CD14-positive monocyte (primary cell): ENCODE measurements around the gene FGF21. TPM values are rescaled to one million over a fixed set of nuclear protein-coding genes. Genes with fewer than 3 reads are reported as not detected.

Experiments used
- DNase-seq, 3 donors: peaks; one replicate each; pipeline ENCODE4 v3.0.0-alpha.2; 2011 to 2022
- H2AFZ ChIP-seq: 2 replicates; pipeline ENCODE4 v1.6.0; 2012; ENCODE audit warnings: mild to moderate bottlenecking, low read depth, low read length, inconsistent platforms; ENCODE audit not compliant: insufficient read depth, poor library complexity, severe bottlenecking
- H3K27ac ChIP-seq, 2 donors: 1 replicate in 1 of 2; 2 replicates in 1 of 2; pipeline ENCODE4 v1.5.1; 2012 to 2013; ENCODE audit warnings: low read length in 2 of 2, control low read depth in 1 of 2, inconsistent platforms in 1 of 2, low read depth in 1 of 2, mild to moderate bottlenecking in 1 of 2
- H3K27me3 ChIP-seq, 2 donors: one replicate each; pipeline versions ENCODE4 v1.6.0 to v1.6.1; 2011 to 2013; ENCODE audit warnings: low read length in 2 of 2; ENCODE audit not compliant: control insufficient read depth in 2 of 2, insufficient read depth in 2 of 2
- H3K36me3 ChIP-seq, 2 donors: replicated peaks in 1 of 2; 1 replicate in 1 of 2; 2 replicates in 1 of 2; pipeline versions ENCODE4 v1.5.1 to v1.6.1; 2012 to 2013; ENCODE audit warnings: low read length in 2 of 2, control low read depth in 1 of 2, inconsistent platforms in 1 of 2, mild to moderate bottlenecking in 1 of 2; ENCODE audit not compliant: insufficient read depth in 2 of 2, control insufficient read depth in 1 of 2
- H3K4me1 ChIP-seq, 2 donors: 1 replicate in 1 of 2; 2 replicates in 1 of 2; pipeline versions ENCODE4 v1.5.1 to v1.6.1; 2012 to 2013; ENCODE audit warnings: low read length in 2 of 2, control low read depth in 1 of 2, inconsistent platforms in 1 of 2, mild to moderate bottlenecking in 1 of 2, moderate library complexity in 1 of 2; ENCODE audit not compliant: insufficient read depth in 2 of 2, control insufficient read depth in 1 of 2
- H3K4me2 ChIP-seq: replicated peaks from 2 replicates; pipeline ENCODE3; 2012; ENCODE audit warnings: low read length, moderate library complexity, mild to moderate bottlenecking; ENCODE audit not compliant: poor library complexity, severe bottlenecking; ENCODE audit errors: extremely low read depth
- H3K4me3 ChIP-seq, 3 experiments: fragments of 200-600 bp in 1 of 3; sonication (generic) in 1 of 3; replicated peaks in 1 of 3; 1 replicate in 2 of 3; 2 replicates in 1 of 3; pipeline ENCODE4 v1.5.1; 2011 to 2013; ENCODE audit warnings: low read length in 3 of 3, mild to moderate bottlenecking in 3 of 3, control low read depth in 2 of 3, low read depth in 2 of 3, inconsistent platforms in 1 of 3, moderate library complexity in 1 of 3
- H3K79me2 ChIP-seq: 2 replicates; pipeline ENCODE4 v1.6.0; 2012; ENCODE audit warnings: mild to moderate bottlenecking, control low read depth, inconsistent platforms, low read length, moderate library complexity; ENCODE audit not compliant: insufficient read depth
- H3K9ac ChIP-seq: 2 replicates; pipeline ENCODE4 v1.6.0; 2017; ENCODE audit warnings: low read length, mild to moderate bottlenecking; ENCODE audit not compliant: insufficient read depth, poor library complexity, severe bottlenecking
- H3K9me3 ChIP-seq, 2 donors: replicated peaks in 1 of 2; 1 replicate in 1 of 2; 2 replicates in 1 of 2; pipeline versions ENCODE4 v1.5.1 to v1.6.1; 2012 to 2013; ENCODE audit warnings: low read length in 2 of 2, control low read depth in 1 of 2; ENCODE audit not compliant: control insufficient read depth in 1 of 2, insufficient read depth in 1 of 2
- H4K20me1 ChIP-seq: 2 replicates; pipeline ENCODE4 v1.6.0; 2012; ENCODE audit warnings: mild to moderate bottlenecking, low read length, control low read depth, moderate library complexity; ENCODE audit not compliant: insufficient read depth
- H3K27ac Mint-ChIP-seq, 7 donors: one replicate each; pipeline ENCODE4 v1.8.0; 2020; ENCODE audit warnings: mild to moderate bottlenecking in 7 of 7, mixed read lengths in 7 of 7, moderate library complexity in 6 of 7, inconsistent platforms in 2 of 7
- H3K27me3 Mint-ChIP-seq, 3 donors: one replicate each; pipeline ENCODE4 v1.8.0; 2021 to 2022; ENCODE audit warnings: low read depth in 3 of 3, mild to moderate bottlenecking in 3 of 3, mixed read lengths in 3 of 3, moderate library complexity in 3 of 3, inconsistent platforms in 1 of 3
- H3K36me3 Mint-ChIP-seq, 2 donors: one replicate each; pipeline ENCODE4 v1.8.0; 2020; ENCODE audit warnings: mixed read lengths in 2 of 2, inconsistent platforms in 1 of 2, mild to moderate bottlenecking in 1 of 2
- H3K4me1 Mint-ChIP-seq: one replicate; pipeline ENCODE4 v1.8.0; 2020; ENCODE audit warnings: mild to moderate bottlenecking, mixed read lengths
- H3K4me3 Mint-ChIP-seq, 2 donors: one replicate each; pipeline ENCODE4 v1.8.0; 2020; ENCODE audit warnings: mild to moderate bottlenecking in 2 of 2, mixed read lengths in 2 of 2, moderate library complexity in 1 of 2
- H3K9me3 Mint-ChIP-seq, 7 donors: one replicate each; pipeline ENCODE4 v1.8.0; 2020 to 2022; ENCODE audit warnings: mixed read lengths in 7 of 7, mild to moderate bottlenecking in 6 of 7, moderate library complexity in 6 of 7, inconsistent platforms in 2 of 7
- WGBS: methylation state at CpG from one replicate; pipeline ENCODE4 v1.1.5; 2013; ENCODE audit warnings: missing lambda C conversion rate; ENCODE audit not compliant: insufficient coverage; 5-methylcytosine and 5-hydroxymethylcytosine counted together
- intact Hi-C, 2 donors: fragments of 100-400 bp; cut with micrococcal nuclease; formaldehyde crosslinking; loops; one replicate each; pipeline versions ENCODE4 v1.15.0 to v1.15.1; 2023
- polyA plus RNA-seq, 3 donors: library from polyadenylated mRNA; depleted of rRNA in 1 of 3; unstranded in 2 of 3; stranded (reverse) in 1 of 3; fragments of 300-500 nt in 2 of 3; fragments of >200 nt in 1 of 3; fragmentation: Illumina TruSeq in 2 of 3; gene quantifications; 1 replicate in 2 of 3; 2 replicates in 1 of 3; pipeline ENCODE4 v1.2.3, GENCODE V29; 2012 to 2021
- TF ChIP-seq, protein P1 (sequence below): fragments of 200-600 bp; IDR thresholded peaks from one replicate; pipeline ENCODE4 v1.8.0; 2022; ENCODE audit warnings: antibody characterized with exemption, mild to moderate bottlenecking

FGF21 gene
- polyA plus RNA-seq, 3 donors, result not detected

DNA sequence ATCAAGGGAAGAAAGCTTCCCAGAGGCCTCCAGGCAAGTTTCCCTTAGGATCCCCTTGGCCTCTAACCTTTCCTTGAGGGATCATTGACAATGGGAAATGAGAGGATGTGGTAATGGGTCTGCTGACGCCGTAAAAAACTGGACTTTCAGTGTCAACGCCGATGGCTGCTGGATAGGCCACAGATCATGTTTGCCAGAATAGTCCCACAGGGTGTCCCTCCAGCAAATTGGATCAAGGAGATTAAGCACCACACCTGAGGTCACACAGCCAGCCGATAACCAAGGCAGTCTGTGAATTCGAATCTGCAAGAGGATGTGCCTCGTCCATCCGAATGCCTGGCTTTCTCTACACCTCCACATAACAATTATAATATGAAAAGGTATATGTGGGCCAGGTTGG, 37.9 kb downstream of the FGF21 start:
- Histone ChIP-seq H3K9me3 (no peaks in the 10 kb centered on the region), H3K36me3 (no peaks in the 10 kb centered on the region), H3K79me2 (no peaks in the 10 kb centered on the region), H3K4me1 (peaks cover 4 to 6% of the 10 kb centered on the region in 2 donors), H4K20me1 (no peaks in the 10 kb centered on the region), H3K4me2 (no peak overlapping the region), H3K9ac (no peak overlapping the region), H2AFZ (no peak overlapping the region), H3K27me3 (no peaks in the 10 kb centered on the region), H3K4me3 (no peak overlapping the region), H3K27ac (no peak overlapping the region)
- Mint-ChIP-seq H3K27me3 (peaks cover 0 to 4% (median 2%) of the 10 kb centered on the region in 3 donors), H3K36me3 (no peaks in the 10 kb centered on the region), H3K9me3 (peaks cover 0 to 2% (median 0%) of the 10 kb centered on the region in 7 donors), H3K4me3 (no peak overlapping the region), H3K4me1 (peaks cover 6% of the 10 kb centered on the region), H3K27ac (no peak overlapping the region)
- DNase-seq, result no peak
- WGBS, result 65% methylated on average over 4 of the region's 8 CpGs
- intact Hi-C loops, result no loop called here
- TF ChIP-seq, protein P1, sequence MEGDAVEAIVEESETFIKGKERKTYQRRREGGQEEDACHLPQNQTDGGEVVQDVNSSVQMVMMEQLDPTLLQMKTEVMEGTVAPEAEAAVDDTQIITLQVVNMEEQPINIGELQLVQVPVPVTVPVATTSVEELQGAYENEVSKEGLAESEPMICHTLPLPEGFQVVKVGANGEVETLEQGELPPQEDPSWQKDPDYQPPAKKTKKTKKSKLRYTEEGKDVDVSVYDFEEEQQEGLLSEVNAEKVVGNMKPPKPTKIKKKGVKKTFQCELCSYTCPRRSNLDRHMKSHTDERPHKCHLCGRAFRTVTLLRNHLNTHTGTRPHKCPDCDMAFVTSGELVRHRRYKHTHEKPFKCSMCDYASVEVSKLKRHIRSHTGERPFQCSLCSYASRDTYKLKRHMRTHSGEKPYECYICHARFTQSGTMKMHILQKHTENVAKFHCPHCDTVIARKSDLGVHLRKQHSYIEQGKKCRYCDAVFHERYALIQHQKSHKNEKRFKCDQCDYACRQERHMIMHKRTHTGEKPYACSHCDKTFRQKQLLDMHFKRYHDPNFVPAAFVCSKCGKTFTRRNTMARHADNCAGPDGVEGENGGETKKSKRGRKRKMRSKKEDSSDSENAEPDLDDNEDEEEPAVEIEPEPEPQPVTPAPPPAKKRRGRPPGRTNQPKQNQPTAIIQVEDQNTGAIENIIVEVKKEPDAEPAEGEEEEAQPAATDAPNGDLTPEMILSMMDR, result no peak

DNA sequence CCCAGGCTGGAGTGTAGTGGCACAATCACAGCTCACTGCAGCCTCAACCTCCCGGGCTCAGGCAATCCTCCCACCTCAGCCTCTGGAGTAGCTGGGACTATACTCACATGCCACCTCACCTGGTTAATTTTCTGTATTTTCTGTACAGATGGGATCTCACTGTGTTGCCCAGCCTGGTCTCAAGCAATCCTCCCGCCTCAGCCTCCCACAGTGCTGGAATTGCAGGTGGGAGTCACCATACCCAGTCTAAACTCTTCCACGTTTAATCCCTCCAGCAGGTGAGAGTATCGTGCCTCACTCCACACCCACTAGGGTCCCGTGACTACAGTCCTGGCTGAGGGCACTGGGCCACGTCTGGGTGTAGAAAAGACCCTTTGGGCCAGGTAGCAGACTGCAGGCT, 39.0 kb downstream of the FGF21 start:
- no peak overlapping the region for H3K4me3 ChIP-seq
- no peaks in the 10 kb centered on the region for H3K79me2 ChIP-seq
- DNase-seq, result no peak
- TF ChIP-seq, protein P1, result no peak
- no peak overlapping the region for H3K9ac ChIP-seq
- no peaks in the 10 kb centered on the region for H3K27me3 ChIP-seq
- no peaks in the 10 kb centered on the region for H3K36me3 ChIP-seq
- peak overlapping the region; percentile 71 for H2AFZ ChIP-seq
- H3K4me1 Mint-ChIP-seq, result peaks cover 6% of the 10 kb centered on the region
- H3K27ac ChIP-seq, result no peak overlapping the region
- 81% methylated on average over 2 of the region's 6 CpGs for WGBS
- no peak overlapping the region for H3K27ac Mint-ChIP-seq
- peaks cover 0 to 4% (median 2%) of the 10 kb centered on the region in 3 donors for H3K27me3 Mint-ChIP-seq
- no peaks in the 10 kb centered on the region for H4K20me1 ChIP-seq
- intact Hi-C loops, result no loop called here
- peaks cover 0 to 2% (median 0%) of the 10 kb centered on the region in 7 donors for H3K9me3 Mint-ChIP-seq
- H3K9me3 ChIP-seq, result no peaks in the 10 kb centered on the region
- no peak overlapping the region for H3K4me2 ChIP-seq
- peaks cover 0 to 3% of the 10 kb centered on the region in 2 donors for H3K36me3 Mint-ChIP-seq
- peaks cover 4 to 6% of the 10 kb centered on the region in 2 donors for H3K4me1 ChIP-seq
- H3K4me3 Mint-ChIP-seq, result no peak overlapping the region
